ENCODE data around the gene YTHDF1.

DNA sequence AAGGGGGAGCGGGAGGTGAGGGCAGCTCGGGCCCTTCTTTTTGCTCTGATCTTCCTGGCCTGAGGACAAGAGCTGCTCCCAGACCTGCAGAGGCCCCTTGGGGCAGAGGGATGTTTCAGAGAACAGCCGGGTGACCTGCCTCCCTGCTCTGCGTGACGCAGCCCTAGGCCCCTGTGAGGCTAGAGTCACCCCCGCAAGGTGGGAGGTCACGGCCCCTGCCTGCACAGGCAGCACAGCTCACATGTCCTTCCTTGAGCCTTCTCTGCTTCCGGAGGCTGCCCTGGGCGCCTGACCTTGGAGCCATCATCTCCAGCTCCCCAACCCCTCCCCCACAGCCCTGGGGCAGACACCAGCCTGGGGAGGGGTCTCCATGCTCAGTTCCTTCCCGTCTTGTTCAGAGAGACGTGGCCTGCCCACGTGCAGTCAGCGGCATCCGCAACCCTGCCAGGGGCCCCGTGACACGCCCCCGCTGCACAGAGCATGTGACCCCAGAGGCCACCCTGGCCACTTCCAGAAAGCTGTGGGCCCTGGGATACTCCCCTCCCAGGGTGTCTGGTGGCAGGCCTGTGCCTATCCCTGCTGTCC, 19.6 kb upstream of the YTHDF1 start, which contains the start of gene BIRC7:
- TF ChIP-seq USF2 (IDR thresholded peaks at IDR 0.05; ENCODE audit: low read depth, low read length) = 0 out of 2 replicates have a peak, but pooled peaks have one; percentile 12
- TF ChIP-seq, protein P1, sequence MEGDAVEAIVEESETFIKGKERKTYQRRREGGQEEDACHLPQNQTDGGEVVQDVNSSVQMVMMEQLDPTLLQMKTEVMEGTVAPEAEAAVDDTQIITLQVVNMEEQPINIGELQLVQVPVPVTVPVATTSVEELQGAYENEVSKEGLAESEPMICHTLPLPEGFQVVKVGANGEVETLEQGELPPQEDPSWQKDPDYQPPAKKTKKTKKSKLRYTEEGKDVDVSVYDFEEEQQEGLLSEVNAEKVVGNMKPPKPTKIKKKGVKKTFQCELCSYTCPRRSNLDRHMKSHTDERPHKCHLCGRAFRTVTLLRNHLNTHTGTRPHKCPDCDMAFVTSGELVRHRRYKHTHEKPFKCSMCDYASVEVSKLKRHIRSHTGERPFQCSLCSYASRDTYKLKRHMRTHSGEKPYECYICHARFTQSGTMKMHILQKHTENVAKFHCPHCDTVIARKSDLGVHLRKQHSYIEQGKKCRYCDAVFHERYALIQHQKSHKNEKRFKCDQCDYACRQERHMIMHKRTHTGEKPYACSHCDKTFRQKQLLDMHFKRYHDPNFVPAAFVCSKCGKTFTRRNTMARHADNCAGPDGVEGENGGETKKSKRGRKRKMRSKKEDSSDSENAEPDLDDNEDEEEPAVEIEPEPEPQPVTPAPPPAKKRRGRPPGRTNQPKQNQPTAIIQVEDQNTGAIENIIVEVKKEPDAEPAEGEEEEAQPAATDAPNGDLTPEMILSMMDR (conservative IDR thresholded peaks at IDR 0.05; ENCODE audit: low read depth, low read length) = no peak
- no peak for TF ChIP-seq RAD21 (IDR thresholded peaks at IDR 0.05; ENCODE audit: low read length)
- TF ChIP-seq ELK1 (IDR thresholded peaks at IDR 0.05; ENCODE audit: borderline replicate concordance, low read depth, low read length) = no peak
- no peak for TF ChIP-seq RCOR1 (IDR thresholded peaks at IDR 0.05; ENCODE audit: insufficient replicate concordance, low read length)
- TF ChIP-seq MAFK (IDR thresholded peaks at IDR 0.05; ENCODE audit: low read depth, low read length) = no peak
- no peak for TF ChIP-seq FOS (IDR thresholded peaks at IDR 0.05; ENCODE audit: low read depth, low read length)
- TF ChIP-seq CEBPB (IDR thresholded peaks at IDR 0.05; ENCODE audit: low read depth, low read length) = no peak
- no peak for TF ChIP-seq MAZ (IDR thresholded peaks at IDR 0.05; ENCODE audit: borderline replicate concordance, low read depth, low read length)
- no peak for TF ChIP-seq CHD1 (IDR thresholded peaks at IDR 0.05; ENCODE audit: low read depth, low read length)
- no peak for TF ChIP-seq MXI1 (IDR thresholded peaks at IDR 0.05; ENCODE audit: borderline replicate concordance, low read depth, low read length)
